HepG2 (cell line): ENCODE data around the gene SRXN1. TPM values are rescaled to one million over a fixed set of nuclear protein-coding genes. Genes with fewer than 3 reads are reported as not detected.

Experiments used
- ATM ChIP-seq: fragments of 450-650 bp; IDR thresholded peaks from 2 replicates; pipeline ENCODE4 v1.7.1; 2017; ENCODE audit warnings: mild to moderate bottlenecking, borderline replicate concordance
- DMAP1 ChIP-seq: IDR thresholded peaks from 2 replicates; pipeline ENCODE4 v1.6.1; 2016
- HNRNPH1 ChIP-seq: fragments of 200-400 bp; formaldehyde crosslinking; optimal IDR thresholded peaks from 2 replicates; pipeline ENCODE3; 2017; ENCODE audit warnings: mild to moderate bottlenecking, low read depth, low read length
- MEF2D ChIP-seq: sonication (generic); formaldehyde crosslinking; IDR thresholded peaks from 2 replicates; pipeline ENCODE4 v1.5.1; 2020; ENCODE audit warnings: mild to moderate bottlenecking, missing genetic modification reagents
- RORA ChIP-seq: sonication (generic); formaldehyde crosslinking; IDR thresholded peaks from 2 replicates; pipeline ENCODE4 v1.5.0; 2020; ENCODE audit warnings: mild to moderate bottlenecking, missing genetic modification reagents, moderate library complexity
- TARDBP ChIP-seq: sonication (generic); formaldehyde crosslinking; IDR thresholded peaks from 2 replicates; pipeline ENCODE4 v1.8.0; 2022; ENCODE audit warnings: mild to moderate bottlenecking, missing genetic modification reagents
- THYN1 ChIP-seq: sonication (generic); formaldehyde crosslinking; IDR thresholded peaks from 2 replicates; pipeline ENCODE4 v1.8.1; 2023; ENCODE audit warnings: low read depth, mild to moderate bottlenecking, moderate library complexity, missing genetic modification reagents, borderline replicate concordance
- ZBTB21 ChIP-seq: sonication (generic); formaldehyde crosslinking; IDR thresholded peaks from 2 replicates; pipeline ENCODE4 v1.4.0; 2020; ENCODE audit warnings: missing genetic modification reagents
- ZNF101 ChIP-seq: sonication (generic); formaldehyde crosslinking; IDR thresholded peaks from 2 replicates; pipeline ENCODE4 v1.4.0; 2020; ENCODE audit warnings: mild to moderate bottlenecking, low read depth, missing genetic modification reagents, borderline replicate concordance
- ZNF20 ChIP-seq: sonication (generic); formaldehyde crosslinking; IDR thresholded peaks from 2 replicates; pipeline ENCODE4 v1.4.0; 2020; ENCODE audit warnings: mild to moderate bottlenecking, moderate library complexity, missing genetic modification reagents
- ZNF232 ChIP-seq: sonication (generic); formaldehyde crosslinking; IDR thresholded peaks from 2 replicates; pipeline ENCODE4 v1.4.0; 2020; ENCODE audit warnings: missing genetic modification reagents, borderline replicate concordance
- ZNF512B ChIP-seq: sonication (generic); formaldehyde crosslinking; IDR thresholded peaks from 2 replicates; pipeline ENCODE4 v1.5.1; 2020; ENCODE audit warnings: missing genetic modification reagents, mild to moderate bottlenecking, borderline replicate concordance
- ZNF616 ChIP-seq: sonication (generic); formaldehyde crosslinking; IDR thresholded peaks from 2 replicates; pipeline ENCODE4 v1.5.0; 2020; ENCODE audit warnings: low read depth, mild to moderate bottlenecking, missing genetic modification reagents
- ZNF670 ChIP-seq: sonication (generic); formaldehyde crosslinking; IDR thresholded peaks from 2 replicates; pipeline ENCODE4 v1.8.0; 2022; ENCODE audit warnings: mild to moderate bottlenecking, missing genetic modification reagents, borderline replicate concordance
- ZSCAN31 ChIP-seq: sonication (generic); formaldehyde crosslinking; IDR thresholded peaks from 2 replicates; pipeline ENCODE4 v1.5.0; 2020; ENCODE audit warnings: low read depth, mild to moderate bottlenecking, missing genetic modification reagents
- polyA plus RNA-seq, 8 experiments: library from polyadenylated mRNA; depleted of rRNA in 3 of 8; stranded (reverse) in 7 of 8; unstranded in 1 of 8; fragments of >200 nt; fragmentation: Illumina TruSeq in 4 of 8; extraction: Trizol in 4 of 8; gene quantifications; 2 replicates each; pipeline versions ENCODE4 v1.2.1 to v1.2.3, GENCODE V29; 2011 to 2016; ENCODE audit warnings: low read depth in 4 of 8, missing spikeins in 1 of 8, mixed read lengths in 1 of 8; ENCODE audit not compliant: insufficient read depth in 1 of 8
- total RNA-seq, 5 experiments: library from RNA; depleted of rRNA; stranded (reverse); fragments of >200 nt; fragmentation: Illumina TruSeq; extraction: Trizol; gene quantifications; 2 replicates each; pipeline ENCODE4 v1.2.3, GENCODE V29; 2016; ENCODE audit warnings: low read depth in 1 of 5
- TF ChIP-seq, protein P1 (sequence below): sonication (generic); formaldehyde crosslinking; IDR thresholded peaks from 2 replicates; pipeline ENCODE4 v1.5.0; 2020; ENCODE audit warnings: missing genetic modification reagents
- TF ChIP-seq, protein P2 (sequence below): sonication (generic); formaldehyde crosslinking; IDR thresholded peaks from 2 replicates; pipeline ENCODE4 v1.9.0; 2021; ENCODE audit warnings: missing genetic modification reagents, mild to moderate bottlenecking, borderline replicate concordance

Gene SRXN1
- total and polyA plus RNA-seq, 2 of the 13 experiments (the other 11 are each of a cell fraction or from before 2014, with no cell fraction given), result 29.9 to 87.7 TPM

GRCh38 chr20:653590-654416, 803 bp upstream of the SRXN1 start (continued):
- TF ChIP-seq THYN1 (CRISPR knock-in tag), result no peak
- TF ChIP-seq TARDBP (CRISPR knock-in tag), result peak; percentile 37; the same call in 1 of the 2 replicates
- TF ChIP-seq ZNF101 (CRISPR knock-in tag), result no peak
- TF ChIP-seq ZNF670 (CRISPR knock-in tag), result peak; percentile 17; the same call in 1 of the 2 replicates
- no peak for TF ChIP-seq RORA
- no peak for TF ChIP-seq ZNF616 (CRISPR knock-in tag)
- TF ChIP-seq ZSCAN31, result no peak; the same call in 1 of the 2 replicates
- no peak for TF ChIP-seq HNRNPH1
- TF ChIP-seq ATM, result no peak
- TF ChIP-seq ZNF20 (CRISPR knock-in tag), result peak; percentile 93; the same call in 1 of the 2 replicates
- TF ChIP-seq DMAP1 (CRISPR knock-in tag), result peak; percentile 40; the same call in 1 of the 2 replicates
- TF ChIP-seq, protein P1, sequence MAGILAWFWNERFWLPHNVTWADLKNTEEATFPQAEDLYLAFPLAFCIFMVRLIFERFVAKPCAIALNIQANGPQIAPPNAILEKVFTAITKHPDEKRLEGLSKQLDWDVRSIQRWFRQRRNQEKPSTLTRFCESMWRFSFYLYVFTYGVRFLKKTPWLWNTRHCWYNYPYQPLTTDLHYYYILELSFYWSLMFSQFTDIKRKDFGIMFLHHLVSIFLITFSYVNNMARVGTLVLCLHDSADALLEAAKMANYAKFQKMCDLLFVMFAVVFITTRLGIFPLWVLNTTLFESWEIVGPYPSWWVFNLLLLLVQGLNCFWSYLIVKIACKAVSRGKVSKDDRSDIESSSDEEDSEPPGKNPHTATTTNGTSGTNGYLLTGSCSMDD (CRISPR knock-in tag), result no peak
- TF ChIP-seq, protein P2, sequence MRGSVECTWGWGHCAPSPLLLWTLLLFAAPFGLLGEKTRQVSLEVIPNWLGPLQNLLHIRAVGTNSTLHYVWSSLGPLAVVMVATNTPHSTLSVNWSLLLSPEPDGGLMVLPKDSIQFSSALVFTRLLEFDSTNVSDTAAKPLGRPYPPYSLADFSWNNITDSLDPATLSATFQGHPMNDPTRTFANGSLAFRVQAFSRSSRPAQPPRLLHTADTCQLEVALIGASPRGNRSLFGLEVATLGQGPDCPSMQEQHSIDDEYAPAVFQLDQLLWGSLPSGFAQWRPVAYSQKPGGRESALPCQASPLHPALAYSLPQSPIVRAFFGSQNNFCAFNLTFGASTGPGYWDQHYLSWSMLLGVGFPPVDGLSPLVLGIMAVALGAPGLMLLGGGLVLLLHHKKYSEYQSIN (CRISPR knock-in tag), result no peak
- TF ChIP-seq MEF2D (CRISPR knock-in tag), result no peak
- TF ChIP-seq ZNF232 (CRISPR knock-in tag), result no peak; the same call in 1 of the 2 replicates
- no peak for TF ChIP-seq ZNF512B
- no peak for TF ChIP-seq ZBTB21 (CRISPR knock-in tag)
